H9 (cell line): Measurements from ENCODE around the gene MYF6. TPM values are rescaled to one million over a fixed set of nuclear protein-coding genes. Genes with fewer than 3 reads are reported as not detected.

Experiments used
- DNase-seq: peaks from one replicate; pipeline ENCODE4 v3.0.0-alpha.2; 2017
- H2AFZ ChIP-seq: one replicate; pipeline ENCODE4 v1.6.1; 2013; ENCODE audit warnings: mild to moderate bottlenecking, low read length, control low read depth, moderate library complexity
- H2AK5ac ChIP-seq: 2 replicates; pipeline ENCODE4 v1.6.1; 2013; ENCODE audit warnings: low read length, control low read depth, mixed read lengths; ENCODE audit not compliant: insufficient read length
- H2BK120ac ChIP-seq: one replicate; pipeline ENCODE4 v1.6.1; 2013; ENCODE audit warnings: low read depth, mild to moderate bottlenecking, low read length, control low read depth, inconsistent platforms; ENCODE audit not compliant: poor library complexity, severe bottlenecking
- H2BK12ac ChIP-seq: 2 replicates; pipeline ENCODE4 v1.6.1; 2013; ENCODE audit warnings: low read length, control low read depth, mixed read lengths, low read depth; ENCODE audit not compliant: insufficient read length
- H2BK15ac ChIP-seq: 2 replicates; pipeline ENCODE4 v1.6.1; 2013; ENCODE audit warnings: low read depth, low read length, control low read depth
- H2BK20ac ChIP-seq: one replicate; pipeline ENCODE4 v1.6.1; 2013; ENCODE audit warnings: low read depth, mild to moderate bottlenecking, low read length, control low read depth, inconsistent platforms; ENCODE audit not compliant: poor library complexity, severe bottlenecking
- H2BK5ac ChIP-seq: 2 replicates; pipeline ENCODE4 v1.6.1; 2013; ENCODE audit warnings: low read length, control low read depth, mixed read lengths; ENCODE audit not compliant: insufficient read length
- H3K14ac ChIP-seq: 2 replicates; pipeline ENCODE4 v1.6.1; 2013; ENCODE audit warnings: low read length, control low read depth; ENCODE audit not compliant: insufficient read depth
- H3K18ac ChIP-seq: 2 replicates; pipeline ENCODE4 v1.6.1; 2013; ENCODE audit warnings: low read depth, mild to moderate bottlenecking, mixed read lengths, low read length, control low read depth; ENCODE audit not compliant: insufficient read length
- H3K23ac ChIP-seq: 2 replicates; pipeline ENCODE4 v1.6.1; 2013; ENCODE audit warnings: low read length, control low read depth, mixed read lengths, low read depth; ENCODE audit not compliant: insufficient read length
- H3K23me2 ChIP-seq: 2 replicates; pipeline ENCODE4 v1.6.1; 2013; ENCODE audit warnings: low read depth, mild to moderate bottlenecking, mixed read lengths, low read length, control low read depth; ENCODE audit not compliant: insufficient read length, poor library complexity, severe bottlenecking
- H3K27ac ChIP-seq: 2 replicates; pipeline ENCODE4 v1.5.1; 2013; ENCODE audit warnings: low read length, control low read depth, mixed read lengths, low read depth; ENCODE audit not compliant: insufficient read length
- H3K27me3 ChIP-seq: 2 replicates; pipeline ENCODE4 v1.6.1; 2013; ENCODE audit warnings: low read length, control low read depth, inconsistent platforms; ENCODE audit not compliant: insufficient read depth
- H3K4ac ChIP-seq: 2 replicates; pipeline ENCODE4 v1.6.1; 2013; ENCODE audit warnings: low read depth, mild to moderate bottlenecking, control low read depth, inconsistent platforms, low read length, moderate library complexity
- H3K4me1 ChIP-seq: 2 replicates; pipeline ENCODE4 v1.6.1; 2013; ENCODE audit warnings: low read length, control low read depth, inconsistent platforms; ENCODE audit not compliant: insufficient read depth
- H3K4me2 ChIP-seq: 2 replicates; pipeline ENCODE4 v1.6.1; 2013; ENCODE audit warnings: low read length, control low read depth, mixed read lengths; ENCODE audit not compliant: insufficient read length, insufficient read depth
- H3K56ac ChIP-seq: 2 replicates; pipeline ENCODE4 v1.6.1; 2013; ENCODE audit warnings: low read depth, mild to moderate bottlenecking, mixed read lengths, low read length, control low read depth; ENCODE audit not compliant: insufficient read length
- H3K79me1 ChIP-seq: 2 replicates; pipeline ENCODE4 v1.6.1; 2013; ENCODE audit warnings: low read depth, mild to moderate bottlenecking, moderate library complexity, low read length, control low read depth, inconsistent platforms; ENCODE audit not compliant: insufficient read depth, poor library complexity, severe bottlenecking
- H3K79me2 ChIP-seq: 2 replicates; pipeline ENCODE4 v1.6.1; 2013; ENCODE audit warnings: low read length, control low read depth, inconsistent platforms; ENCODE audit not compliant: insufficient read depth
- H3K9ac ChIP-seq: 2 replicates; pipeline ENCODE4 v1.6.1; 2013; ENCODE audit warnings: low read length, control low read depth, mixed read lengths; ENCODE audit not compliant: insufficient read length; ENCODE audit errors: extremely low read depth
- H3K9me3 ChIP-seq: one replicate; pipeline ENCODE4 v1.6.1; 2013; ENCODE audit warnings: low read depth, low read length, inconsistent platforms; ENCODE audit not compliant: control insufficient read depth
- H3T11ph ChIP-seq: one replicate; pipeline ENCODE4 v1.6.1; 2013; ENCODE audit warnings: mild to moderate bottlenecking, low read length, control low read depth, inconsistent platforms
- H4K20me1 ChIP-seq: one replicate; pipeline ENCODE4 v1.6.1; 2013; ENCODE audit not compliant: control insufficient read depth, insufficient read length, insufficient read depth
- H4K5ac ChIP-seq: 2 replicates; pipeline ENCODE4 v1.6.1; 2013; ENCODE audit warnings: low read depth, mild to moderate bottlenecking, mixed read lengths, low read length, control low read depth; ENCODE audit not compliant: insufficient read length
- H4K8ac ChIP-seq: replicated peaks from 2 replicates; pipeline ENCODE4 v1.6.1; 2013; ENCODE audit warnings: low read length, control low read depth, mixed read lengths, low read depth; ENCODE audit not compliant: insufficient read length
- H4K91ac ChIP-seq: 2 replicates; pipeline ENCODE4 v1.6.1; 2013; ENCODE audit warnings: low read depth, mild to moderate bottlenecking, moderate library complexity, mixed read lengths, low read length, control low read depth; ENCODE audit not compliant: insufficient read length
- H3K27ac Mint-ChIP-seq, 3 experiments: 2 replicates in 2 of 3; 3 replicates in 1 of 3; pipeline ENCODE4 v1.8.0; 2020 to 2021; ENCODE audit warnings: mixed read lengths in 3 of 3, mild to moderate bottlenecking in 1 of 3, moderate library complexity in 1 of 3
- H3K27me3 Mint-ChIP-seq: 2 replicates; pipeline ENCODE4 v1.8.0; 2021; ENCODE audit warnings: low read depth, mild to moderate bottlenecking, moderate library complexity, mixed read lengths
- H3K36me3 Mint-ChIP-seq, 3 experiments: 2 replicates in 2 of 3; 3 replicates in 1 of 3; pipeline ENCODE4 v1.8.0; 2020 to 2021; ENCODE audit warnings: low read depth in 3 of 3, mixed read lengths in 3 of 3; ENCODE audit not compliant: insufficient read depth in 1 of 3
- H3K4me1 Mint-ChIP-seq, 2 experiments: 2 replicates each; pipeline ENCODE4 v1.8.0; 2020; ENCODE audit warnings: mixed read lengths in 2 of 2
- H3K4me3 Mint-ChIP-seq, 2 experiments: 2 replicates in 1 of 2; 3 replicates in 1 of 2; pipeline ENCODE4 v1.8.0; 2020 to 2021; ENCODE audit warnings: mild to moderate bottlenecking in 2 of 2, mixed read lengths in 2 of 2, moderate library complexity in 1 of 2
- H3K9me3 Mint-ChIP-seq, 2 experiments: 2 replicates in 1 of 2; 3 replicates in 1 of 2; pipeline ENCODE4 v1.8.0; 2020; ENCODE audit warnings: mild to moderate bottlenecking in 2 of 2, mixed read lengths in 2 of 2, moderate library complexity in 1 of 2
- WGBS: extraction: QIAGEN DNeasy Blood & Tissue Kit; methylation state at CpG from one replicate; pipeline ENCODE4 v1.1.7; 2013; ENCODE audit warnings: missing lambda C conversion rate, low lambda C conversion rate, mixed read lengths; ENCODE audit not compliant: insufficient read length; ENCODE audit errors: extremely low coverage; 5-methylcytosine and 5-hydroxymethylcytosine counted together
- total RNA-seq: library from RNA; stranded (reverse); gene quantifications from 2 replicates; pipeline ENCODE4 v1.2.1, GENCODE V29; 2021
- TF ChIP-seq, protein P1 (sequence below): fragments of 200-600 bp; sonication (generic); conservative IDR thresholded peaks from 3 replicates; pipeline ENCODE4 v1.8.0; 2021; ENCODE audit warnings: antibody characterized with exemption, mild to moderate bottlenecking

The MYF6 gene
- total RNA-seq, 1 experiment from 2014 or later = not detected

- no peak overlapping the region for H2BK120ac ChIP-seq
- no peaks in the 10 kb centered on the region for H3K23me2 ChIP-seq
- H4K5ac ChIP-seq = no peak overlapping the region
- H3K9me3 Mint-ChIP-seq = no peaks in the 10 kb centered on the region
- no peak overlapping the region for H2BK5ac ChIP-seq
- H3K23ac ChIP-seq = no peak overlapping the region
- TF ChIP-seq, protein P1, sequence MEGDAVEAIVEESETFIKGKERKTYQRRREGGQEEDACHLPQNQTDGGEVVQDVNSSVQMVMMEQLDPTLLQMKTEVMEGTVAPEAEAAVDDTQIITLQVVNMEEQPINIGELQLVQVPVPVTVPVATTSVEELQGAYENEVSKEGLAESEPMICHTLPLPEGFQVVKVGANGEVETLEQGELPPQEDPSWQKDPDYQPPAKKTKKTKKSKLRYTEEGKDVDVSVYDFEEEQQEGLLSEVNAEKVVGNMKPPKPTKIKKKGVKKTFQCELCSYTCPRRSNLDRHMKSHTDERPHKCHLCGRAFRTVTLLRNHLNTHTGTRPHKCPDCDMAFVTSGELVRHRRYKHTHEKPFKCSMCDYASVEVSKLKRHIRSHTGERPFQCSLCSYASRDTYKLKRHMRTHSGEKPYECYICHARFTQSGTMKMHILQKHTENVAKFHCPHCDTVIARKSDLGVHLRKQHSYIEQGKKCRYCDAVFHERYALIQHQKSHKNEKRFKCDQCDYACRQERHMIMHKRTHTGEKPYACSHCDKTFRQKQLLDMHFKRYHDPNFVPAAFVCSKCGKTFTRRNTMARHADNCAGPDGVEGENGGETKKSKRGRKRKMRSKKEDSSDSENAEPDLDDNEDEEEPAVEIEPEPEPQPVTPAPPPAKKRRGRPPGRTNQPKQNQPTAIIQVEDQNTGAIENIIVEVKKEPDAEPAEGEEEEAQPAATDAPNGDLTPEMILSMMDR = no peak
- H3K56ac ChIP-seq = no peak overlapping the region
- no peaks in the 10 kb centered on the region for H3K27me3 Mint-ChIP-seq
- H3T11ph ChIP-seq = no peak overlapping the region
- H2BK12ac ChIP-seq = no peak overlapping the region
- no peak overlapping the region for H2BK20ac ChIP-seq
- H4K8ac ChIP-seq = no peak overlapping the region
- H3K27me3 ChIP-seq = no peaks in the 10 kb centered on the region
- no peak overlapping the region for H3K9ac ChIP-seq
- H3K4ac ChIP-seq = no peak overlapping the region
- H3K4me3 Mint-ChIP-seq = no peak overlapping the region
- no peak overlapping the region for H3K14ac ChIP-seq
- no peaks in the 10 kb centered on the region for H3K4me1 Mint-ChIP-seq
- H3K79me1 ChIP-seq = no peaks in the 10 kb centered on the region
- no peaks in the 10 kb centered on the region for H3K36me3 Mint-ChIP-seq
- no peaks in the 10 kb centered on the region for H3K4me1 ChIP-seq
- no peak overlapping the region for H2BK15ac ChIP-seq
- no peak for DNase-seq
- no peak overlapping the region for H3K27ac ChIP-seq
- H3K9me3 ChIP-seq = no peaks in the 10 kb centered on the region
- no peaks in the 10 kb centered on the region for H4K20me1 ChIP-seq
- no peaks in the 10 kb centered on the region for H3K79me2 ChIP-seq
- H4K91ac ChIP-seq = no peak overlapping the region
- no peak overlapping the region for H3K4me2 ChIP-seq
- H3K27ac Mint-ChIP-seq = no peak overlapping the region
- H3K18ac ChIP-seq = no peak overlapping the region
- H2AK5ac ChIP-seq = no peak overlapping the region
- H2AFZ ChIP-seq = no peak overlapping the region
- no CpG with 5 or more reads among the region's 5 CpGs for WGBS
These were observed 47.8 kb upstream of the MYF6 start for GRCh38 chr12:80659512-80660063.
